SJCRH30 (cell line): ENCODE results near the gene LONRF2. TPM values are rescaled to one million over a fixed set of nuclear protein-coding genes. Genes with fewer than 3 reads are reported as not detected.

Source experiments
- DNase-seq, 2 experiments: peaks; one replicate each; pipeline ENCODE4 v3.0.0-alpha.2; 2015 to 2020
- H3K27ac ChIP-seq: fragments of 250-450 bp; sonication (Bioruptor Pico); 2 replicates; pipeline ENCODE4 v1.5.1; 2020; ENCODE audit warnings: mild to moderate bottlenecking, moderate library complexity
- H3K27me3 ChIP-seq: fragments of 250-450 bp; sonication (Bioruptor Pico); 2 replicates; pipeline ENCODE4 v1.5.1; 2020; ENCODE audit warnings: mild to moderate bottlenecking, moderate library complexity
- H3K36me3 ChIP-seq: fragments of 250-450 bp; sonication (Bioruptor Pico); 2 replicates; pipeline ENCODE4 v1.5.1; 2020; ENCODE audit warnings: mild to moderate bottlenecking, moderate library complexity
- H3K4me1 ChIP-seq: fragments of 250-450 bp; sonication (Bioruptor Pico); 2 replicates; pipeline ENCODE4 v1.5.1; 2020; ENCODE audit warnings: mild to moderate bottlenecking, moderate library complexity
- H3K4me3 ChIP-seq: fragments of 250-450 bp; sonication (Bioruptor Pico); 2 replicates; pipeline ENCODE4 v1.5.1; 2020; ENCODE audit warnings: mild to moderate bottlenecking, moderate library complexity
- H3K9me3 ChIP-seq: fragments of 250-450 bp; sonication (Bioruptor Pico); replicated peaks from 2 replicates; pipeline ENCODE4 v1.5.1; 2020; ENCODE audit warnings: mild to moderate bottlenecking, moderate library complexity
- total RNA-seq: library from RNA; depleted of rRNA; stranded (reverse); fragments of >200 nt; shearing (Covaris generic); gene quantifications from 2 replicates; pipeline ENCODE4 v1.2.3, GENCODE V29; 2014

The LONRF2 gene
- total RNA-seq, 1 experiment from 2014 or later, result not detected

- no peak overlapping the region for H3K27ac ChIP-seq
- H3K36me3 ChIP-seq, result no peaks in the 10 kb centered on the region
- H3K27me3 ChIP-seq, result peaks cover 11% of the 10 kb centered on the region
- H3K4me3 ChIP-seq, result no peak overlapping the region
- no peaks in the 10 kb centered on the region for H3K4me1 ChIP-seq
- no peak for DNase-seq
- no peaks in the 10 kb centered on the region for H3K9me3 ChIP-seq
Measured at GRCh38 chr2:100274076-100274475, 48.2 kb downstream of the LONRF2 start.

- Histone ChIP-seq H3K27me3 (peaks cover 12% of the 10 kb centered on the region), H3K4me3 (no peak overlapping the region), H3K36me3 (no peaks in the 10 kb centered on the region), H3K9me3 (no peaks in the 10 kb centered on the region), H3K4me1 (no peaks in the 10 kb centered on the region), H3K27ac (no peak overlapping the region)
- DNase-seq, result no peak
Measured at GRCh38 chr2:100273387-100273786, 48.9 kb downstream of the LONRF2 start.

GRCh38 chr2:100272841-100273329 lies 49.4 kb downstream of the LONRF2 start:
- Histone ChIP-seq H3K27me3 (peaks cover 16% of the 10 kb centered on the region), H3K9me3 (no peaks in the 10 kb centered on the region), H3K27ac (no peak overlapping the region), H3K4me1 (no peaks in the 10 kb centered on the region), H3K4me3 (no peak overlapping the region), H3K36me3 (no peaks in the 10 kb centered on the region)
- no peak for DNase-seq

GRCh38 chr2:100271210-100271609 lies 51.1 kb downstream of the LONRF2 start:
- no peak for DNase-seq
- H3K27ac ChIP-seq, result no peak overlapping the region
- H3K36me3 ChIP-seq, result no peaks in the 10 kb centered on the region
- H3K9me3 ChIP-seq, result no peaks in the 10 kb centered on the region
- H3K27me3 ChIP-seq, result peaks cover 14% of the 10 kb centered on the region
- H3K4me1 ChIP-seq, result no peaks in the 10 kb centered on the region
- no peak overlapping the region for H3K4me3 ChIP-seq

GRCh38 chr2:100270381-100271146 lies 51.7 kb downstream of the LONRF2 start:
- no peaks in the 10 kb centered on the region for H3K4me1 ChIP-seq
- no peak overlapping the region for H3K4me3 ChIP-seq
- H3K27me3 ChIP-seq, result peaks cover 8% of the 10 kb centered on the region; the same call in 1 of the 2 replicates
- DNase-seq, result no peak
- no peaks in the 10 kb centered on the region for H3K36me3 ChIP-seq
- H3K9me3 ChIP-seq, result no peaks in the 10 kb centered on the region
- H3K27ac ChIP-seq, result no peak overlapping the region

GRCh38 chr2:100269889-100270288 lies 52.4 kb downstream of the LONRF2 start:
- no peak overlapping the region for H3K27ac ChIP-seq

GRCh38 chr2:100268986-100269385 lies 53.3 kb downstream of the LONRF2 start:
- Histone ChIP-seq H3K27me3 (peaks cover 8% of the 10 kb centered on the region; the same call in 1 of the 2 replicates), H3K27ac (no peak overlapping the region), H3K4me1 (no peaks in the 10 kb centered on the region), H3K36me3 (no peaks in the 10 kb centered on the region), H3K9me3 (no peaks in the 10 kb centered on the region), H3K4me3 (no peak overlapping the region)
- DNase-seq, result no peak

More at GRCh38 chr2:100269889-100270288, 52.4 kb downstream of the LONRF2 start:
- Histone ChIP-seq H3K4me1 (no peaks in the 10 kb centered on the region), H3K36me3 (no peaks in the 10 kb centered on the region), H3K9me3 (no peaks in the 10 kb centered on the region), H3K4me3 (no peak overlapping the region), H3K27me3 (peaks cover 8% of the 10 kb centered on the region; the same call in 1 of the 2 replicates)
- no peak for DNase-seq

GRCh38 chr2:100267751-100268150 lies 54.5 kb downstream of the LONRF2 start:
- Histone ChIP-seq H3K9me3 (no peaks in the 10 kb centered on the region), H3K27me3 (0 out of 2 replicates have a peak, but pooled peaks cover 4% of the 10 kb centered on the region), H3K36me3 (no peaks in the 10 kb centered on the region), H3K4me3 (no peak overlapping the region), H3K4me1 (no peaks in the 10 kb centered on the region), H3K27ac (no peak overlapping the region)
- no peak for DNase-seq

GRCh38 chr2:100266126-100266525 lies 56.2 kb downstream of the LONRF2 start:
- no peak for DNase-seq
- Histone ChIP-seq H3K9me3 (no peaks in the 10 kb centered on the region), H3K27ac (no peak overlapping the region), H3K4me3 (no peak overlapping the region), H3K36me3 (no peaks in the 10 kb centered on the region), H3K4me1 (no peaks in the 10 kb centered on the region), H3K27me3 (0 out of 2 replicates have a peak, but pooled peaks cover 4% of the 10 kb centered on the region)

GRCh38 chr2:100265226-100265625 lies 57.1 kb downstream of the LONRF2 start:
- Histone ChIP-seq H3K27me3 (0 out of 2 replicates have a peak, but pooled peaks cover 4% of the 10 kb centered on the region), H3K9me3 (no peaks in the 10 kb centered on the region), H3K4me1 (no peaks in the 10 kb centered on the region), H3K4me3 (no peak overlapping the region), H3K27ac (no peak overlapping the region), H3K36me3 (no peaks in the 10 kb centered on the region)
- no peak for DNase-seq

GRCh38 chr2:100264651-100265050 lies 57.6 kb downstream of the LONRF2 start:
- no peaks in the 10 kb centered on the region for H3K4me1 ChIP-seq
- no peak overlapping the region for H3K27ac ChIP-seq
- H3K4me3 ChIP-seq, result no peak overlapping the region
- H3K27me3 ChIP-seq, result 0 out of 2 replicates have a peak, but pooled peaks cover 4% of the 10 kb centered on the region
- no peaks in the 10 kb centered on the region for H3K36me3 ChIP-seq
- DNase-seq, result no peak
- H3K9me3 ChIP-seq, result no peaks in the 10 kb centered on the region

GRCh38 chr2:100264121-100264520 lies 58.2 kb downstream of the LONRF2 start:
- DNase-seq, result no peak
- Histone ChIP-seq H3K36me3 (no peaks in the 10 kb centered on the region), H3K4me3 (no peak overlapping the region), H3K27ac (no peak overlapping the region), H3K9me3 (no peaks in the 10 kb centered on the region), H3K27me3 (0 out of 2 replicates have a peak, but pooled peaks cover 4% of the 10 kb centered on the region), H3K4me1 (no peaks in the 10 kb centered on the region)

- H3K4me3 ChIP-seq, result no peak overlapping the region
- no peaks in the 10 kb centered on the region for H3K4me1 ChIP-seq
- no peaks in the 10 kb centered on the region for H3K36me3 ChIP-seq
- DNase-seq, result peak; percentile 40 to 68
- no peaks in the 10 kb centered on the region for H3K27me3 ChIP-seq
- H3K9me3 ChIP-seq, result no peaks in the 10 kb centered on the region
- H3K27ac ChIP-seq, result no peak overlapping the region
Measured at GRCh38 chr2:100262555-100263320, 59.6 kb downstream of the LONRF2 start.

GRCh38 chr2:100262046-100262445 lies 60.3 kb downstream of the LONRF2 start:
- Histone ChIP-seq H3K9me3 (no peaks in the 10 kb centered on the region), H3K4me1 (no peaks in the 10 kb centered on the region), H3K27me3 (no peaks in the 10 kb centered on the region), H3K27ac (no peak overlapping the region), H3K4me3 (no peak overlapping the region), H3K36me3 (no peaks in the 10 kb centered on the region)
- DNase-seq, result no peak
